Left lung (tissue), 10 donors: ENCODE measurements around the gene EPSTI1. TPM values are rescaled to one million over a fixed set of nuclear protein-coding genes. Genes with fewer than 3 reads are reported as not detected.

Experiments
- ATAC-seq: fragments of 200-7000 bp; cut with Tn5 transposase; one replicate; pipeline ENCODE4 v1.9.1; 2020; ENCODE audit warnings: moderate library complexity
- DNase-seq, 4 donors: peaks; one replicate each; pipeline ENCODE4 v3.0.0-alpha.2; 2013 to 2020
- H3K27ac ChIP-seq, 2 donors: fragments of 200-600 bp; sonication (generic) in 1 of 2; one replicate each; pipeline versions ENCODE4 v1.5.0 to v1.8.0; 2020 to 2021
- H3K27me3 ChIP-seq, 2 donors: fragments of 200-600 bp; sonication (generic) in 1 of 2; one replicate each; pipeline versions ENCODE4 v1.5.0 to v1.8.0; 2020 to 2021
- H3K36me3 ChIP-seq, 2 donors: fragments of 200-600 bp; sonication (generic) in 1 of 2; one replicate each; pipeline versions ENCODE4 v1.5.0 to v1.8.0; 2020 to 2021
- H3K4me1 ChIP-seq, 2 donors: fragments of 200-600 bp; one replicate each; pipeline ENCODE4 v1.8.0; 2021
- H3K4me3 ChIP-seq, 2 donors: fragments of 200-600 bp; sonication (generic) in 1 of 2; one replicate each; pipeline versions ENCODE4 v1.5.0 to v1.8.0; 2020 to 2021; ENCODE audit warnings: mild to moderate bottlenecking in 1 of 2
- H3K9me3 ChIP-seq, 2 donors: fragments of 200-600 bp; sonication (generic) in 1 of 2; one replicate each; pipeline versions ENCODE4 v1.5.0 to v1.8.0; 2020 to 2021
- CTCF ChIP-seq, 2 donors: fragments of 200-600 bp; sonication (generic) in 1 of 2; IDR thresholded peaks; one replicate each; pipeline versions ENCODE4 v1.5.0 to v1.8.0; 2021; ENCODE audit warnings: antibody characterized with exemption in 2 of 2
- intact Hi-C, 2 donors: fragments of 100-400 bp; cut with DNase I; formaldehyde crosslinking; loops; one replicate each; pipeline versions ENCODE4 v1.11.2 to v1.14.2; 2022
- polyA plus RNA-seq, 6 donors: library from polyadenylated mRNA; unstranded; fragments of 120-200 nt; gene quantifications; one replicate each; pipeline ENCODE4 v1.2.1, GENCODE V29; 2013; ENCODE audit not compliant: insufficient read length in 6 of 6
- total RNA-seq, 2 donors: library from RNA; stranded (reverse); fragmentation: NEBNext Ultra II Directional; extraction: Animal tissue kit (Norgen Biotek cat#: 25700); gene quantifications; one replicate each; pipeline ENCODE4 v1.2.1, GENCODE V29; 2021
- donor health status: DM: no; HTN: yes; CAD: no.
- donor health status: DM: no; HTN: no; CAD: no.

EPSTI1 gene
- total and polyA plus RNA-seq, 8 donors, result 11.1 to 22.4 (median 14.1) TPM

- no peak for TF ChIP-seq CTCF (IDR thresholded peaks at IDR 0.05)
- Histone ChIP-seq H3K36me3 (no peaks in the 10 kb centered on the region), H3K27ac (no peak overlapping the region), H3K4me1 (no peaks in the 10 kb centered on the region), H3K27me3 (no peaks in the 10 kb centered on the region), H3K9me3 (no peaks in the 10 kb centered on the region), H3K4me3 (no peak overlapping the region)
- intact Hi-C loops, result no loop called here
- ATAC-seq, result no peak
- no peak for DNase-seq
These were observed 132.3 kb downstream of the EPSTI1 start for GRCh38 chr13:42859760-42860159.

DNA sequence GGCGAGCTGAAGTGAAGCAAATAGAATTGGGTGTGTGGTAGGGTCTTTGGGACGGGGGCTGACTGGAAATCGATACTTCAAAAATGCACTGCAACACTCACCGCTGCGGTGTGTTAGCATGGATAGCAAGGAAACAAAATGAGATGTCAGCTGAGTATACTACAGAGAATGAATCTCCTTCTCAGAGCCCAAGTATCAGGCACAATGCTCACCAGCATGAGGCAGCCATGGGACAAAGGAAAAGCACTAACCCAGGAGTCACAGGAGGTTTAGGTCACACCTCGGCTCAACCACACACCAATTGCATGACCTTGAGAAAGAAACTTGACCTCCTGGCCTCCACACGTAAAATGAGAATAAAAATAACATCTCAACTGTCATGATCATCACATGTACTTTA lies 136.6 kb downstream of the EPSTI1 start:
- TF ChIP-seq CTCF (IDR thresholded peaks at IDR 0.05), result no peak
- Histone ChIP-seq H3K27me3 (no peaks in the 10 kb centered on the region), H3K4me1 (no peaks in the 10 kb centered on the region), H3K27ac (no peak overlapping the region), H3K36me3 (no peaks in the 10 kb centered on the region), H3K9me3 (no peaks in the 10 kb centered on the region), H3K4me3 (no peak overlapping the region)
- DNase-seq (no peak), ATAC-seq (no peak)
- intact Hi-C loops, result no loop called here

DNA sequence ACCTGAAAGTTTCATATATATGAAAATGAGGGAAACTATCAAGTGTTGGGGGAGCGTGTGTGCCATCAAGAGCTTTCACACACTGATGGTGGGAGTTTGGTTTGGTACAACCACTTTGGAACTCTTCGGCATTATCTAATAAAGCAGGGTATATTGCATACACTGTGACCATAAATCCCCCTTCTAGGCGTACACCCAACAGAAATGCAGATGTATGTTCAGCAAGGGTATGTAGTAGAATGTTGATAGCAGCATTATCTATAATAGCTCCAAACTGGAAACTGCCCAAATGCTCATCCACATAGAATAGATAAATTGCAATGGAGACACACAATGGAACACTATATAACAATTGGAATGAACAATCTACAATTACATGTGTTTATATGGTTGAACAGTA lies 139.9 kb downstream of the EPSTI1 start:
- H3K4me1 ChIP-seq, result no peaks in the 10 kb centered on the region
- TF ChIP-seq CTCF (IDR thresholded peaks at IDR 0.05), result no peak
- no peak for DNase-seq
- no peaks in the 10 kb centered on the region for H3K36me3 ChIP-seq
- no peak for ATAC-seq
- intact Hi-C loops, result no loop called here
- no peaks in the 10 kb centered on the region for H3K9me3 ChIP-seq
- no peak overlapping the region for H3K4me3 ChIP-seq
- H3K27me3 ChIP-seq, result no peaks in the 10 kb centered on the region
- H3K27ac ChIP-seq, result no peak overlapping the region

GRCh38 chr13:42849200-42849599 lies 142.8 kb downstream of the EPSTI1 start:
- DNase-seq, result no peak
- no peaks in the 10 kb centered on the region for H3K36me3 ChIP-seq
- H3K27me3 ChIP-seq, result no peaks in the 10 kb centered on the region
- intact Hi-C loops, result no loop called here
- no peak overlapping the region for H3K4me3 ChIP-seq
- no peak for TF ChIP-seq CTCF (IDR thresholded peaks at IDR 0.05)
- ATAC-seq, result no peak
- H3K9me3 ChIP-seq, result no peaks in the 10 kb centered on the region
- H3K27ac ChIP-seq, result no peak overlapping the region
- H3K4me1 ChIP-seq, result no peaks in the 10 kb centered on the region

DNA sequence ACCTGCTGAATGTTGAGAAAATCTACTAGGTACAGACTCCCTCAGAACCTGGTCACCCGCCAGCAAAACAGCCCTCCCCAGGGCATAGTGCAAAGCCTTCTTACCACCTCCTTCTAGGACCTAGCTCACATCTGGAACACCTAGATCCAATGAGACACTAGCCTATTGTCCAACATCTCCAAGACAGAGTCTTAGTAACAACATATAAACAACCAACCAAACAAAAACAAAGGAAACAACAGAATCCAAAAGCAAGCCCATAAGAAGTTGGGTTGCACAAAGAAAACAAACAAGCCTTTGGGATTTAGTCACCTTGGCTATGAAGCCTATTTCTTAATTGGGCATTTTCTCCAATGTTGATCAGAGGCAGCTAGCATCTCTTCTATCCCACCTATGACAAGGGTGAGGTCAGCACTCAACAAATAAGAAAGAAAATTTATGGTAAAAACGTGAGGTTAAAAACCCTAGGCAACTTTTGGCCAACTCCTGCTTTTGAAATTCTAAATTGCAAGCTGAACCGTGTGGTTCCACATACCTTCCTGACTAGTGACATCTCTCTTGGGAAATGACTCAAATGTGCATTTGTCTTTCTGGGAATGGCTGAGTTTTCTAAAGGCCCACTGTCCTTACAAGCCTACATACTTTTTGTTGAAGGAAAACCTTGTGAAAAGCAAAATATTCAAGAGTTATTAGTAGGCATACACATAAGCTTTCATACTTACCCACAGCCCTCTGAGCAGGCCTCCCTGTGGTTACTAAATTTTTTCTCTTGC lies 144.0 kb downstream of the EPSTI1 start:
- no peak for TF ChIP-seq CTCF (IDR thresholded peaks at IDR 0.05)
- Histone ChIP-seq H3K4me1 (no peaks in the 10 kb centered on the region), H3K27ac (no peak overlapping the region), H3K27me3 (no peaks in the 10 kb centered on the region), H3K9me3 (no peaks in the 10 kb centered on the region), H3K36me3 (no peaks in the 10 kb centered on the region), H3K4me3 (no peak overlapping the region)
- no peak for ATAC-seq
- DNase-seq, result no peak
- intact Hi-C loops, result no loop called here
